Measurements from ENCODE around the gene IL22RA1.
A peak's percentile ranks its signal among the peaks of the same experiment; 100 is the strongest.

IL22RA1 gene

GRCh38 chr1:24186031-24186710 is 43.2 kb upstream of the IL22RA1 start:
- peaks cover 9% of the 10 kb centered on the region; the same call in 1 of the 2 replicates for H3F3A ChIP-seq (ENCODE audit: insufficient read depth, low read length)
- H3K36me3 ChIP-seq (ENCODE audit: insufficient read depth, low read length): peaks cover 34% of the 10 kb centered on the region; the same call in 1 of the 2 replicates
- TF ChIP-seq EZH2 (IDR thresholded peaks at IDR 0.05; ENCODE audit: borderline replicate concordance, low read length): no peak
- H3K9me2 ChIP-seq (ENCODE audit: low read depth, low read length): no peaks in the 10 kb centered on the region
- peaks cover 81% of the 10 kb centered on the region for H3K4me1 ChIP-seq (ENCODE audit: insufficient read depth, low read length, severe bottlenecking)
- no peaks in the 10 kb centered on the region for H4K20me1 ChIP-seq (ENCODE audit: insufficient read depth, low read length)
- no peaks in the 10 kb centered on the region for H3K27me3 ChIP-seq (ENCODE audit: insufficient read depth, low read length)
- H3K9ac ChIP-seq (ENCODE audit: low read length): peak overlapping the region; percentile 97
- H3K4me3 ChIP-seq (ENCODE audit: low read depth, low read length, poor library complexity, severe bottlenecking): peak overlapping the region; percentile 88
- peaks cover 54% of the 10 kb centered on the region for H3K79me2 ChIP-seq (ENCODE audit: insufficient read depth, low read length)
- peak overlapping the region; percentile 89 for H3K4me2 ChIP-seq (ENCODE audit: low read length)
- H3K27ac ChIP-seq (ENCODE audit: low read depth, low read length, poor library complexity, severe bottlenecking): peak overlapping the region; percentile 99
- no peak overlapping the region for H2AFZ ChIP-seq (ENCODE audit: low read length)
- H3K9me3 ChIP-seq (ENCODE audit: low read length): no peaks in the 10 kb centered on the region

DNA sequence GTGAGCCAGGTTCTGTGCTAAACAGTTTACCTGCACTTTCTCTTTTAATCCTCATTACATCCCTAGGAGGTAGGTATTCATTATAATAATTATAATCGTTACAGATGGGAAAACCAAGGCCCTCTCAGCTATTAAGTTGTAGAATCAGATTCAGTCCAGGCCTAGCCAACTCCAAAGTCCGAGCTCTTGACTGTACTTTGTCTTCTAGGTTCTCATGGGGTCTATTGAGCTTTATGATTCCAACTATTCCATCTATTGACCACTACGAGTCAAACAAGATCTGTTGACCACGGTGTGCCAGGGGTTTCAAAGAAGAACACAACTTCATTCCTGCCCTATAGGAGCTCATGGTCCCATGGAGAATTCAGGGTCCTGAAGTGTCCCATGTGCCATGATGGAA is 42.1 kb upstream of the IL22RA1 start:
- no peaks in the 10 kb centered on the region for H3K9me2 ChIP-seq (ENCODE audit: low read depth, low read length)
- H3F3A ChIP-seq (ENCODE audit: insufficient read depth, low read length): peaks cover 5% of the 10 kb centered on the region; the same call in 1 of the 2 replicates
- no peak for TF ChIP-seq EZH2 (IDR thresholded peaks at IDR 0.05; ENCODE audit: borderline replicate concordance, low read length)
- TF ChIP-seq CTCF (IDR thresholded peaks at IDR 0.05; ENCODE audit: low read length): no peak
- H3K4me2 ChIP-seq (ENCODE audit: low read length): peak overlapping the region; percentile 89
- H3K36me3 ChIP-seq (ENCODE audit: insufficient read depth, low read length): peaks cover 40% of the 10 kb centered on the region; the same call in 1 of the 2 replicates
- H4K20me1 ChIP-seq (ENCODE audit: insufficient read depth, low read length): no peaks in the 10 kb centered on the region
- peak overlapping the region; percentile 88 for H3K4me3 ChIP-seq (ENCODE audit: low read depth, low read length, poor library complexity, severe bottlenecking)
- peaks cover 60% of the 10 kb centered on the region for H3K79me2 ChIP-seq (ENCODE audit: insufficient read depth, low read length)
- H3K27ac ChIP-seq (ENCODE audit: low read depth, low read length, poor library complexity, severe bottlenecking): peak overlapping the region; percentile 99
- no peaks in the 10 kb centered on the region for H3K27me3 ChIP-seq (ENCODE audit: insufficient read depth, low read length)
- no peaks in the 10 kb centered on the region for H3K9me3 ChIP-seq (ENCODE audit: low read length)
- peaks cover 77% of the 10 kb centered on the region for H3K4me1 ChIP-seq (ENCODE audit: insufficient read depth, low read length, severe bottlenecking)
- H3K9ac ChIP-seq (ENCODE audit: low read length): peak overlapping the region; percentile 97
- H2AFZ ChIP-seq (ENCODE audit: low read length): no peak overlapping the region

- Histone ChIP-seq H3K4me2 (ENCODE audit: low read length) (no peak overlapping the region), H4K20me1 (ENCODE audit: insufficient read depth, low read length) (no peaks in the 10 kb centered on the region), H3K36me3 (ENCODE audit: insufficient read depth, low read length) (peaks cover 70% of the 10 kb centered on the region), H3K79me2 (ENCODE audit: insufficient read depth, low read length) (peaks cover 88% of the 10 kb centered on the region), H3K9ac (ENCODE audit: low read length) (no peak overlapping the region), H3K9me3 (ENCODE audit: low read length) (no peaks in the 10 kb centered on the region), H3K27ac (ENCODE audit: low read depth, low read length, poor library complexity, severe bottlenecking) (no peak overlapping the region), H2AFZ (ENCODE audit: low read length) (no peak overlapping the region), H3K9me2 (ENCODE audit: low read depth, low read length) (no peaks in the 10 kb centered on the region), H3K27me3 (ENCODE audit: insufficient read depth, low read length) (no peaks in the 10 kb centered on the region), H3K4me1 (ENCODE audit: insufficient read depth, low read length, severe bottlenecking) (peaks cover 69% of the 10 kb centered on the region), H3K4me3 (ENCODE audit: low read depth, low read length, poor library complexity, severe bottlenecking) (no peak overlapping the region), H3F3A (ENCODE audit: insufficient read depth, low read length) (no peaks in the 10 kb centered on the region)
- no peak for TF ChIP-seq EZH2 (IDR thresholded peaks at IDR 0.05; ENCODE audit: borderline replicate concordance, low read length)
- TF ChIP-seq CTCF (IDR thresholded peaks at IDR 0.05; ENCODE audit: low read length): no peak
Observed at GRCh38 chr1:24182061-24182460, 39.1 kb upstream of the IL22RA1 start.

- Histone ChIP-seq H3K4me2 (ENCODE audit: low read length) (no peak overlapping the region), H3K4me3 (ENCODE audit: low read depth, low read length, poor library complexity, severe bottlenecking) (no peak overlapping the region), H3K9me3 (ENCODE audit: low read length) (no peaks in the 10 kb centered on the region), H3K9me2 (ENCODE audit: low read depth, low read length) (no peaks in the 10 kb centered on the region), H3K4me1 (ENCODE audit: insufficient read depth, low read length, severe bottlenecking) (peaks cover 69% of the 10 kb centered on the region), H3K27ac (ENCODE audit: low read depth, low read length, poor library complexity, severe bottlenecking) (no peak overlapping the region), H2AFZ (ENCODE audit: low read length) (no peak overlapping the region), H3K79me2 (ENCODE audit: insufficient read depth, low read length) (peaks cover 88% of the 10 kb centered on the region), H4K20me1 (ENCODE audit: insufficient read depth, low read length) (no peaks in the 10 kb centered on the region), H3K36me3 (ENCODE audit: insufficient read depth, low read length) (peaks cover 74% of the 10 kb centered on the region), H3K9ac (ENCODE audit: low read length) (no peak overlapping the region), H3K27me3 (ENCODE audit: insufficient read depth, low read length) (no peaks in the 10 kb centered on the region), H3F3A (ENCODE audit: insufficient read depth, low read length) (no peaks in the 10 kb centered on the region)
- TF ChIP-seq EZH2 (IDR thresholded peaks at IDR 0.05; ENCODE audit: borderline replicate concordance, low read length): no peak
- TF ChIP-seq CTCF (IDR thresholded peaks at IDR 0.05; ENCODE audit: low read length): no peak
Observed at GRCh38 chr1:24181619-24182018, 38.7 kb upstream of the IL22RA1 start.
